IPS-NIHi11 (cell line): ENCODE measurements around the gene GNG12.

ENCODE experiments used
- DNase-seq: peaks from one replicate; pipeline ENCODE4 v3.0.0; 2012; ENCODE audit warnings: mixed read lengths, low spot score

Gene GNG12

GRCh38 chr1:67840449-67840848 lies 7.2 kb upstream of the GNG12 start:
- peak; percentile 17 for DNase-seq

DNA sequence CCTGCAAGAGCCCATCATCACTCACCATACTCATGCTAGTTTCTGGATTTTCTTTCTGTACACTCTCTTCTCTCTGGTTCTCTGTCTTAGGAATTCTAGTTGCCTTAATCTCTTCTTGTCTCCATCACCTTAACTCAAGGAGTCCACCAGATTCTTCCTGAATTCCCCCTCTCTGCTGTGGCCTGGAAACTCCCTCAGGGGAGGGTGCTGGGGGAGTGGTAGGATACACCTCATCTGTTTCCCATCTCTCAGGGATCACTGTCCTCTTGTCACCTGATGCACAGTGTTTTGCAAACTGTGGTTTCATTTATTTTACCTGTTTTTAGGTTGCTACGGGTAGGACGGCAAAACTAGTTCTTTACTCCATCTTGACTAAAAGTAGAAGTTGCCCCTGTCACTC lies 6.6 kb upstream of the GNG12 start:
- DNase-seq = no peak

GRCh38 chr1:67838180-67838910 lies 5.1 kb upstream of the GNG12 start:
- DNase-seq = no peak

GRCh38 chr1:67836769-67837168 lies 3.5 kb upstream of the GNG12 start:
- no peak for DNase-seq

DNA sequence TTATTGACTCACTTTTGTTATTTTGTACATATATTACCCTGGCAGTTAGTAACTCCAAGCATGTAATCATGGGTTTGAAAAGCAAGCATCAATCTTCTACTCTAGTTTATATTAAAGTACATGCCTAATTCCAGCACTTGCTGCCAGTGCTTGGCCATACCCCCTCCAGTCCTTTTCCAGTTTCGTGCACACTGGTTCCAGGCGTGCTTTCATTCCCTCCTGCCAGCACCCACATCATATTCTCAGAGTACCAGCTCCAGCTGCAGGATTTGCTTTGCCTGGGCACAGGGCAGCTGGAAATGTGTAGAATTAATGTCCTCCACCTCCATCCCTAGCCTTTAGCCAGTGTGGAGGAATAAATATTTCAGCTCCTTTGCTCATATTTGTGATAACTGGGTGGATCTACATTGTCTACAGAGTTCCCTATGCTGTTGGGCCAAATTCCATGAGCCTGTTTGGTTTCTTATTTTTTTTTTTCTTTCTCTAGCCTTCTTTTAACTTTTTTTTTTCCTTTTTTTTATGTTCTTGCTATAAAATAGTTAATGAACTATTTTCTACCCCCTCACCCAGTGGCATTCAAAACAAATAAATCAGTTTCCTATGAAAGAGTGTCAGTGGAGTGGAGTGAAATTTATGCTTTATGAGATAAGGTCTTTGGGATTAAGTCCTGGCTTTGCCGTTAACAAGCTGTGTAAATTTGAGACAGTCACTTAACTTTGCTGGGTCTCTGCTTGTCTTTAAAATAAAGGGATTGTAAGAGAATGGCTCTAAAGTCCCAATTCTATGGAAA lies 2.6 kb upstream of the GNG12 start:
- no peak for DNase-seq

GRCh38 chr1:67834246-67834877 lies 1.1 kb upstream of the GNG12 start:
- no peak for DNase-seq

DNA sequence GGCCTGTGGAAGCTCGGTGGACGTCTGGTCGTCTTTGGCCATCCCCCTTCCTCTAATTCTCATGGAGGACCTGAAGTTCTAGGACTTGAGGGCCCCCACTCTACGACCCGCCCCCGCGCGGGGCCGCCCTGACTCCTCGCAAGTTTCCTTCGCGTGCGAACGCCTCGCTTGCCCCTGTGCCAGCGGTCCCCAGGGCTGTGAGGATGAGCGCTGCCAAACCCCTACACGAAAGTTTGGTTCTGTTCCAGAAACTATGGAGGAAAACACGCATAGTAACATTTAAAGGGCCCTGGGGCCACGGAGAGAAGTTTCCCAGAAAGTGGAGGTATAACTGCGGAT lies 304 bp upstream of the GNG12 start:
- no peak for DNase-seq

GRCh38 chr1:67831850-67832513 lies 1.3 kb downstream of the GNG12 start:
- peak; percentile 34 for DNase-seq

GRCh38 chr1:67830928-67831830 lies 2.1 kb downstream of the GNG12 start:
- no peak for DNase-seq

DNA sequence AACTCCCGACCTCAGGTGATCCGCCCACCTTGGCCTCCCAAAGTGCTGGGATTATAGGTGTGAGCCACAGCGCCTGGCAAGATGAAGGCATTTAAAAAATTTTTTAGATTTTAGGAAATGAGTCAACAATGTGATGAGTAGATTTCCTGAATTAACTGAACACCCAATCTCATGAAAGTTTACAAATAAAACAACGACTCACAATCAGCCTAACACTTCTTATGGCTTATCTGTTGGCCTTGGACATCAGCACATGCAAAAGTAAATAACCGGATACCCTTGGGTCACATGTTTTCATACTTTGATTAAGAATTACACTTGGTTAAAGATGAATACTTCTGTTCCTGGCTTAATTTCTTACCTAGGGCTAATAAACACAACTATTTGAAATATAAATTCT lies 3.0 kb downstream of the GNG12 start:
- DNase-seq = no peak

GRCh38 chr1:67827688-67828087 lies 5.6 kb downstream of the GNG12 start:
- no peak for DNase-seq

DNA sequence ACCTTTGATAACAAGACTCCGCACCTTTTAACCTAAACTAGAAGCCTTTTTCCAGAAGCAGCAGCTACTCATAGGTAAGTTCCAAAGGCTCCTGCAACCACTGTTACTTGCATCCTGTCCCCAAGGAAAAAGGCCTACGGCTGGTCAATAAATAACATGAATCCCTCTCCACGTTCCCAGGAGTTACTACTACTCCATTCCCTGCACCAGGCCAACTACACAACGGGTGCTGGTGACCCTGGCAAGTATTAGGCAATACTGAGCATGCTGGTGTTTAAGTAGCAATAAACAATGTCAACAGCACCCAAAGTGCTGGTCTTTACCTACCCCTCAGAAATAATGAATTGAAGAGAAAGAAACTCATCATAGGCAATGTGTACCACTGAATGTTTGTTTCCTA lies 7.7 kb downstream of the GNG12 start:
- no peak for DNase-seq

- DNase-seq = no peak
Measured at GRCh38 chr1:67824766-67825165, 8.5 kb downstream of the GNG12 start.

- DNase-seq = no peak
Measured at GRCh38 chr1:67823615-67824014, 9.7 kb downstream of the GNG12 start.

- no peak for DNase-seq
Measured at GRCh38 chr1:67821263-67821662, 12.0 kb downstream of the GNG12 start.

GRCh38 chr1:67818725-67819301 lies 14.5 kb downstream of the GNG12 start:
- DNase-seq = no peak

DNA sequence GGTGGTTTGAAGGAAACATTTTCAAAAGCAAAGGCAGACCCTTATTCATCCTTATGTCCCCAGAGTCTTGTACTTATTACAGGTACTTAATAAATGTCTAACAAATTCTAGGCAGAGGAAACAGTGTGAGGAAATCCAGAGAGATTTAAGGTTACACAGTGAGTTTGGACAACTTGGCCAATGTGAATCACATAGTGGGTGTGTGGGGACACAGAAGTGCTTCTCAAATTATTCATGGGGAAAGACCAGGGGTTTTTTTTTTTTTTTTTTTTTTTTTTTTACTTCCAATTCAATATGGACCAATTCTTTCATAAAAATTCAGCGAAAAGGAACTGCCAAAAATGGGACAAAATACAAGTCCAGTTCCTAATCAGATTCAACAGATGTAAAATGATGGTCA lies 15.1 kb downstream of the GNG12 start:
- DNase-seq = no peak

DNA sequence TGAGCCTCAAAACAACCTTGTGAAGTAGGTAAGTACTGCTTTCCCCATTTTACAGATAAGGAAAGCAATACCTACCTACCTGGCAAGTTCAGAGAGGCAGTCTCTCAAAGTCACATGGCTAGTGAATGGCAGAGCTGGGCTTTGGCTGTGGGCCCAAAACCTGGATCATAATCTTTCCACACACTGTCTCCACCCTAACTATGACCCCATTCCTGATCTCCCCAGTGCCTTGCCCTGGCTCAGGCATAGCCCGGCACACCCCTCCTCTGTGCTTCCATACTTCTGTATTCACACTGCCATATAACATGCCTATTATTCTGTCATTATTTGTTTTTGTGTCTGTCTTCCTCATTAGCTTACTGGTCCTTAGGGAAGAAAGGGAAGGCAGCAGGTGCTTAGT lies 15.9 kb downstream of the GNG12 start:
- DNase-seq = no peak

GRCh38 chr1:67816506-67816905 lies 16.8 kb downstream of the GNG12 start:
- DNase-seq = no peak

GRCh38 chr1:67816095-67816475 lies 17.2 kb downstream of the GNG12 start:
- no peak for DNase-seq
